Measurements from ENCODE around the gene FAIM2. TPM values are rescaled to one million over a fixed set of nuclear protein-coding genes. Genes with fewer than 3 reads are reported as not detected.

FAIM2 gene
- total and polyA plus RNA-seq, 2 experiments from 2014 or later = 5.0 to 14.0 TPM

- peaks cover 71% of the 10 kb centered on the region for H3K79me2 ChIP-seq
- H4K20me1 ChIP-seq (ENCODE audit: insufficient read depth, poor library complexity, severe bottlenecking) = peaks cover 46% of the 10 kb centered on the region
- no peak for TF ChIP-seq EZH2phosphoT487 (IDR thresholded peaks at IDR 0.05; ENCODE audit: low read depth, severe bottlenecking, unreplicated experiment)
- TF ChIP-seq EZH2 (IDR thresholded peaks at IDR 0.05; ENCODE audit: borderline replicate concordance) = no peak
- no peak for TF ChIP-seq CTCF (IDR thresholded peaks at IDR 0.05; ENCODE audit: poor library complexity)
- H3K4me1 ChIP-seq (ENCODE audit: insufficient read depth) = peaks cover 23% of the 10 kb centered on the region
- H3K36me3 ChIP-seq (replicated peaks; ENCODE audit: insufficient read depth, low read depth) = no peaks in the 10 kb centered on the region
- H3K27me3 ChIP-seq = no peaks in the 10 kb centered on the region
- no peaks in the 10 kb centered on the region for H3K9me2 ChIP-seq (replicated peaks; ENCODE audit: insufficient read depth)
- no peak overlapping the region for H3K4me3 ChIP-seq
- H2AFZ ChIP-seq = no peak overlapping the region
- H3K27ac ChIP-seq = no peak overlapping the region
- H3K9me3 ChIP-seq (ENCODE audit: low read depth) = no peaks in the 10 kb centered on the region
- WGBS (ENCODE audit: low lambda C conversion rate, missing lambda C conversion rate) = 85% methylated on average over 4 of the region's 4 CpGs
- H3K4me2 ChIP-seq = peak overlapping the region; percentile 83
- DNase-seq (ENCODE audit: low spot score) = no peak
Measured at GRCh38 chr12:49825971-49826421, 77.7 kb downstream of the FAIM2 start.

GRCh38 chr12:49825360-49825970, 78.2 kb downstream of the FAIM2 start:
- Histone ChIP-seq H3K4me3 (no peak overlapping the region), H2AFZ (no peak overlapping the region), H3K79me2 (peaks cover 77% of the 10 kb centered on the region), H3K4me1 (ENCODE audit: insufficient read depth) (peaks cover 23% of the 10 kb centered on the region), H3K27me3 (no peaks in the 10 kb centered on the region), H3K4me2 (peak overlapping the region; percentile 83), H3K9me3 (ENCODE audit: low read depth) (no peaks in the 10 kb centered on the region), H3K27ac (peak overlapping the region; percentile 8), H3K36me3 (replicated peaks; ENCODE audit: insufficient read depth, low read depth) (no peaks in the 10 kb centered on the region), H3K9me2 (replicated peaks; ENCODE audit: insufficient read depth) (no peaks in the 10 kb centered on the region), H4K20me1 (ENCODE audit: insufficient read depth, poor library complexity, severe bottlenecking) (peaks cover 52% of the 10 kb centered on the region)
- 57% methylated on average over 5 of the region's 5 CpGs for WGBS (ENCODE audit: low lambda C conversion rate, missing lambda C conversion rate)
- no peak for DNase-seq (ENCODE audit: low spot score)
- TF ChIP-seq CTCF (IDR thresholded peaks at IDR 0.05; ENCODE audit: poor library complexity) (no peak), EZH2 (IDR thresholded peaks at IDR 0.05; ENCODE audit: borderline replicate concordance) (no peak), EZH2phosphoT487 (IDR thresholded peaks at IDR 0.05; ENCODE audit: low read depth, severe bottlenecking, unreplicated experiment) (no peak)

GRCh38 chr12:49824895-49825294, 78.8 kb downstream of the FAIM2 start:
- Histone ChIP-seq H3K4me1 (ENCODE audit: insufficient read depth) (peaks cover 23% of the 10 kb centered on the region), H3K9me3 (ENCODE audit: low read depth) (no peaks in the 10 kb centered on the region), H3K9me2 (replicated peaks; ENCODE audit: insufficient read depth) (no peaks in the 10 kb centered on the region), H4K20me1 (ENCODE audit: insufficient read depth, poor library complexity, severe bottlenecking) (peaks cover 53% of the 10 kb centered on the region), H3K27ac (peak overlapping the region; percentile 8), H3K79me2 (peaks cover 77% of the 10 kb centered on the region), H3K4me2 (peak overlapping the region; percentile 25), H3K36me3 (replicated peaks; ENCODE audit: insufficient read depth, low read depth) (no peaks in the 10 kb centered on the region), H3K4me3 (no peak overlapping the region), H3K27me3 (no peaks in the 10 kb centered on the region), H2AFZ (no peak overlapping the region)
- WGBS (ENCODE audit: low lambda C conversion rate, missing lambda C conversion rate) = 83% methylated on average over 4 of the region's 4 CpGs
- no peak for TF ChIP-seq EZH2phosphoT487 (IDR thresholded peaks at IDR 0.05; ENCODE audit: low read depth, severe bottlenecking, unreplicated experiment)
- no peak for TF ChIP-seq CTCF (IDR thresholded peaks at IDR 0.05; ENCODE audit: poor library complexity)
- no peak for TF ChIP-seq EZH2 (IDR thresholded peaks at IDR 0.05; ENCODE audit: borderline replicate concordance)
- DNase-seq (ENCODE audit: low spot score) = no peak

Measured in hepatocyte (in vitro differentiated cells).